ENCODE measurements around the gene FOCAD. TPM values are rescaled to one million over a fixed set of nuclear protein-coding genes. Genes with fewer than 3 reads are reported as not detected.

Gene FOCAD
- total and polyA plus RNA-seq, 10 of the 15 experiments (the other 5 are each of a cell fraction or from before 2014, with no cell fraction given), result 13.7 to 93.0 (median 41.8) TPM

MicroRNAs encoded within 50 kb of the gene (microRNA counts, 767-probe panel; counts per million panel counts)
- microRNA hsa-miR-491-3p (977 counts per million, percentile 26 among the panel's probes with 10 or more counts), microRNA hsa-miR-491-5p (1,125 counts per million, percentile 35 among the panel's probes with 10 or more counts)

Small RNAs within 50 kb of the gene (microRNA-seq; reads per million reads assigned to microRNA genes)
- 137 reads per million, percentile 77 among the genes with 10 or more reads in this experiment for gene MIR491

Small RNAs within 50 kb of the gene (small RNA-seq; reads per million reads assigned to genes)
- gene MIR491 (1.7 reads per million, percentile 54 among the genes with 10 or more reads in this experiment), gene SNORA30B (0.23 reads per million)

Other genes with a start within 250 kb of the FOCAD start
- gene MLLT3, start 61.8 kb upstream of the FOCAD start, total RNA-seq (2014; rRNA removed), result 29.4 and 38.2 TPM in 2 replicates
- 46.7 and 47.4 TPM in 2 replicates for gene MLLT3, start 61.8 kb upstream of the FOCAD start, total RNA-seq (2014; rRNA removed; fragmentation: Illumina TruSeq; extraction: Trizol)
- 38.4 and 40.7 TPM in 2 replicates for gene MLLT3, start 61.8 kb upstream of the FOCAD start, total RNA-seq (2021)
- 72.3 and 124 TPM in 2 replicates for gene MLLT3, start 61.8 kb upstream of the FOCAD start, polyA plus RNA-seq (2011; rRNA removed)
- 36.7 and 57.0 TPM in 2 replicates for gene MLLT3, start 61.8 kb upstream of the FOCAD start, polyA plus RNA-seq (2014; fragmentation: Illumina TruSeq; extraction: Trizol)
- 10 to 100 TPM; 32.9 to 37.9 TPM for gene MLLT3, start 61.8 kb upstream of the FOCAD start, polyA plus RNA-seq (2014; fragmentation: Nextera tagmentation; extraction: Ambion mirVana)
- gene MLLT3, start 61.8 kb upstream of the FOCAD start, polyA plus RNA-seq (2014; rRNA removed), result 26.4 and 34.5 TPM in 2 replicates
- gene MLLT3, start 61.8 kb upstream of the FOCAD start, polyA plus RNA-seq (2016; fragmentation: Nextera tagmentation; extraction: Ambion mirVana), result 10 to 100 TPM; 17.7 to 20.3 TPM